Keratinocyte (primary cell): Measurements from ENCODE around the gene ACP7. TPM values are rescaled to one million over a fixed set of nuclear protein-coding genes. Genes with fewer than 3 reads are reported as not detected.

ENCODE experiments used
- DNase-seq: peaks from one replicate; pipeline ENCODE4 v3.0.0-alpha.2; 2011; ENCODE audit warnings: low read depth, missing footprints, low spot score
- FAIRE-seq: peaks from 2 replicates; lab custom pipeline; 2011; peaks lifted over from hg19 to GRCh38; lab: Jason Lieb, UNC
- H2AFZ ChIP-seq: 2 replicates; pipeline ENCODE4 v1.6.0; 2012; ENCODE audit warnings: low read length, control low read depth, inconsistent platforms; ENCODE audit not compliant: control insufficient read depth
- H3K27ac ChIP-seq: 2 replicates; pipeline ENCODE4 v1.5.1; 2011; ENCODE audit warnings: low read length; ENCODE audit not compliant: control insufficient read depth, insufficient read depth
- H3K27me3 ChIP-seq: 3 replicates; pipeline ENCODE4 v1.6.0; 2011; ENCODE audit warnings: low read length; ENCODE audit not compliant: control insufficient read depth, insufficient read depth; ENCODE audit errors: extremely low read depth
- H3K36me3 ChIP-seq, 2 experiments: 2 replicates in 1 of 2; 3 replicates in 1 of 2; pipeline ENCODE4 v1.5.1; 2011; ENCODE audit warnings: low read length in 2 of 2, mild to moderate bottlenecking in 1 of 2; ENCODE audit not compliant: control insufficient read depth in 2 of 2, insufficient read depth in 2 of 2; ENCODE audit errors: extremely low read depth in 1 of 2
- H3K4me1 ChIP-seq: 3 replicates; pipeline ENCODE4 v1.5.1; 2011; ENCODE audit warnings: low read length; ENCODE audit not compliant: control insufficient read depth, insufficient read depth; ENCODE audit errors: extremely low read depth
- H3K4me2 ChIP-seq: 3 replicates; pipeline ENCODE4 v1.6.0; 2011; ENCODE audit warnings: low read depth, low read length; ENCODE audit not compliant: control insufficient read depth, insufficient read depth; ENCODE audit errors: extremely low read depth
- H3K4me3 ChIP-seq, 3 experiments: fragments of 200-600 bp in 1 of 3; sonication (generic) in 1 of 3; 2 replicates in 2 of 3; 3 replicates in 1 of 3; pipeline ENCODE4 v1.5.1; 2011 to 2016; ENCODE audit warnings: low read length in 3 of 3, mild to moderate bottlenecking in 3 of 3, control low read depth in 2 of 3, inconsistent platforms in 1 of 3, low read depth in 1 of 3, mixed read lengths in 1 of 3, mixed run types in 1 of 3, moderate library complexity in 1 of 3; ENCODE audit not compliant: control insufficient read depth in 2 of 3, insufficient read depth in 2 of 3; ENCODE audit errors: extremely low read depth in 1 of 3
- H3K79me2 ChIP-seq: 2 replicates; pipeline ENCODE4 v1.6.0; 2012; ENCODE audit warnings: low read length; ENCODE audit not compliant: control insufficient read depth, insufficient read depth
- H3K9ac ChIP-seq: 3 replicates; pipeline ENCODE4 v1.6.0; 2011; ENCODE audit warnings: low read length; ENCODE audit not compliant: control insufficient read depth, insufficient read depth; ENCODE audit errors: extremely low read depth
- H3K9me1 ChIP-seq: 3 replicates; pipeline ENCODE4 v1.6.0; 2011; ENCODE audit warnings: low read length; ENCODE audit not compliant: control insufficient read depth, insufficient read depth; ENCODE audit errors: extremely low read depth
- H3K9me3 ChIP-seq: 2 replicates; pipeline ENCODE4 v1.5.1; 2012; ENCODE audit warnings: low read depth, low read length; ENCODE audit not compliant: control insufficient read depth
- H4K20me1 ChIP-seq: 3 replicates; pipeline ENCODE4 v1.6.0; 2011; ENCODE audit warnings: low read length; ENCODE audit not compliant: control insufficient read depth, insufficient read depth; ENCODE audit errors: extremely low read depth
- EZH2 ChIP-seq: IDR thresholded peaks from one replicate; pipeline ENCODE4 v1.6.1; 2012; ENCODE audit warnings: inconsistent platforms, mild to moderate bottlenecking, low read length, moderate library complexity
- dilution Hi-C: fragments of 300-500 bp; cut with MboI; formaldehyde crosslinking; loops from one replicate; pipeline ENCODE4 v1.7.0; 2020; ENCODE audit warnings: low sequenced_read_pairs; ENCODE audit not compliant: extremely low pct_ligation_motif_present
- polyA plus RNA-seq, 5 experiments: library from polyadenylated mRNA; depleted of rRNA in 3 of 5; stranded (reverse) in 3 of 5; stranded (forward) in 1 of 5; unstranded in 1 of 5; fragments of >200 nt; gene quantifications; 1 replicate in 1 of 5; 2 replicates in 3 of 5; 3 replicates in 1 of 5; pipeline versions ENCODE4 v1.2.1 to v1.2.3, GENCODE V29; 2011 to 2012; ENCODE audit warnings: missing spikeins in 2 of 5, low read depth in 1 of 5, low replicate concordance in 1 of 5
- TF ChIP-seq, protein P1 (sequence below), 3 experiments: IDR thresholded peaks in 1 of 3; conservative IDR thresholded peaks in 1 of 3; optimal IDR thresholded peaks in 1 of 3; 2 replicates in 2 of 3; 3 replicates in 1 of 3; pipeline versions ENCODE3 to v1.5.1; 2011; ENCODE audit warnings: low read length in 3 of 3, mild to moderate bottlenecking in 3 of 3, moderate library complexity in 2 of 3, control low read depth in 1 of 3, inconsistent platforms in 1 of 3; ENCODE audit not compliant: insufficient read depth in 2 of 3; ENCODE audit errors: extremely low read depth in 1 of 3

Gene ACP7
- polyA plus RNA-seq, 1 donor (not counting 4 experiments of a cell fraction or from before 2014, with no cell fraction given) = 0.09 TPM

DNA sequence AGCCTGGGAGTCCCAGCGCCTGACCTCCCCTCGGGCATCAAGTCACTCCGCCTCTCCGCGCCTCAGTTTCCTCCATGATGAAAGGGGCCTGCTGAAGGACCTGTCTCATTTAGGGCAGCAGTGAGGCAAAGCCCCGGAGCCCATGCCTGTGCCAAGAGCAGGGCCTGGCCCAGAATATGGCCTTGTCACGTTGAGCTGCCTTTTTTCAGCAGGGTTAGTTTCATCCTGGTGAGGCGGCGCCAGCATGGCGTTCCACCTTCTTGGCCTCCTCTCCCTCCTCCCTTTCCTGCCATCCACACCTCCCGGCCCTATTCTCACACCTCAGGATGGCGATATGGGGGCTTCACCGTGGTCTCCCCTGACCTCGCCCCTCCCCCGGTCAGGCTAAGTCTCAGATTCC is 71.6 kb downstream of the ACP7 start:
- Histone ChIP-seq H3K36me3 (no peaks in the 10 kb centered on the region), H3K9me3 (no peaks in the 10 kb centered on the region), H3K4me1 (peaks cover 43% of the 10 kb centered on the region), H3K27me3 (no peaks in the 10 kb centered on the region), H3K9ac (no peak overlapping the region), H3K79me2 (peaks cover 60% of the 10 kb centered on the region), H2AFZ (no peak overlapping the region), H4K20me1 (peaks cover 2% of the 10 kb centered on the region), H3K9me1 (peaks cover 4% of the 10 kb centered on the region), H3K4me2 (peak overlapping the region; percentile 37), H3K4me3 (no peak overlapping the region), H3K27ac (no peak overlapping the region)
- DNase-seq (no peak), FAIRE-seq (no peak)
- dilution Hi-C loops = no loop called here
- TF ChIP-seq, protein P1, sequence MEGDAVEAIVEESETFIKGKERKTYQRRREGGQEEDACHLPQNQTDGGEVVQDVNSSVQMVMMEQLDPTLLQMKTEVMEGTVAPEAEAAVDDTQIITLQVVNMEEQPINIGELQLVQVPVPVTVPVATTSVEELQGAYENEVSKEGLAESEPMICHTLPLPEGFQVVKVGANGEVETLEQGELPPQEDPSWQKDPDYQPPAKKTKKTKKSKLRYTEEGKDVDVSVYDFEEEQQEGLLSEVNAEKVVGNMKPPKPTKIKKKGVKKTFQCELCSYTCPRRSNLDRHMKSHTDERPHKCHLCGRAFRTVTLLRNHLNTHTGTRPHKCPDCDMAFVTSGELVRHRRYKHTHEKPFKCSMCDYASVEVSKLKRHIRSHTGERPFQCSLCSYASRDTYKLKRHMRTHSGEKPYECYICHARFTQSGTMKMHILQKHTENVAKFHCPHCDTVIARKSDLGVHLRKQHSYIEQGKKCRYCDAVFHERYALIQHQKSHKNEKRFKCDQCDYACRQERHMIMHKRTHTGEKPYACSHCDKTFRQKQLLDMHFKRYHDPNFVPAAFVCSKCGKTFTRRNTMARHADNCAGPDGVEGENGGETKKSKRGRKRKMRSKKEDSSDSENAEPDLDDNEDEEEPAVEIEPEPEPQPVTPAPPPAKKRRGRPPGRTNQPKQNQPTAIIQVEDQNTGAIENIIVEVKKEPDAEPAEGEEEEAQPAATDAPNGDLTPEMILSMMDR (optimal IDR thresholded peaks at IDR 0.05 in 1 of 3, IDR thresholded peaks at IDR 0.05 in 1 of 3, conservative IDR thresholded peaks at IDR 0.05 in 1 of 3; ENCODE audit: extremely low read depth in 1 of 3, insufficient read depth in 2 of 3, low read length in 3 of 3) = no peak
- TF ChIP-seq EZH2 = no peak

DNA sequence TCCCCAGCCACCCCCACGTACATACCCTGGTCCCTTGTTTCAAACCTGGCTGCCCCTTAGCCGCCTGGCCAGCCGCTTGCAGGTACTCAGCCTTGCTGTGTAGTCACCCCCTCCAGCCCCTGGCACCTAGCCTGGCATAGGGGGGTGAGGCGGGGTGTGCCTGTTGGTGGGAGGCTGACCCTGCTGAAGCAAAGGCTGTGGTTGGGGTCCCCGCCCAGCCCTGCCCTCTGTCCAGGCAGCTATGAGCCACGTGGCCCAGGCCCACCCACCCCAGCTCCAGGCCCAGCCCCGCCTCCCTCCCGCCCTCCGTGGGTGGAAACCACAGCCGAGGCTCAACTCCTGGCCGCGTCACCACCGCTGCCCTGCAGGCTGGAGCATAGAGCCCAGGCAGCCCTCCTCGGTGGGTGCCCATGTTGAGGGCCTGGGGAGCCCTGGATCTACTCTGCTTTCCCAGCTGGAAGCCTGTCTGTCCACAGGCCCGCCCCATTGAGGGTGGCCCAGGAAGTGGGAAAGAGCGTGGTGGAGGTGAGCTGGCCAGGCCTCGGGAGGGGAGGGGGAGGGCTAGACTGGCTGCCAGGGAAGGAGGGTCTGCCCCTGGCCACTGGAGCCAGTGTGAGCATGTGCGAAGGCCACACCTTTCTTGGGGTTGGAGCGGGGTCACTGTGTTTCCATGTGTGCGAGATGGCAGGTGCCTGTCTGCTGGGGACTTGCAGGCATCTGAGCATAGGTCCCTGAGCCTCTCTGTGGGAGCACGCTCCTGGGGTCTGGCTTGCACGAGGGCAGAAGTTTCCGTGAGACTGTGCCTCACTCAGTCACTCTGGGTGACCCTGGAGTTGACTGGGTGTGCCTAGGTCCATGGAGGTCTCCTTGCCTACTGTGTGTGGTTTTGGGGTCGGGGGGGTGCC is 72.4 kb downstream of the ACP7 start:
- Histone ChIP-seq H3K9me1 (peaks cover 4% of the 10 kb centered on the region), H3K4me2 (peak overlapping the region; percentile 3), H2AFZ (no peak overlapping the region), H3K9me3 (no peaks in the 10 kb centered on the region), H3K4me3 (no peak overlapping the region), H3K27ac (no peak overlapping the region), H4K20me1 (peaks cover 3% of the 10 kb centered on the region), H3K4me1 (peaks cover 49% of the 10 kb centered on the region), H3K9ac (no peak overlapping the region), H3K27me3 (no peaks in the 10 kb centered on the region), H3K36me3 (no peaks in the 10 kb centered on the region), H3K79me2 (peaks cover 61% of the 10 kb centered on the region)
- DNase-seq (no peak), FAIRE-seq (no peak)
- dilution Hi-C loops = no loop called here
- TF ChIP-seq EZH2 = no peak
- TF ChIP-seq, protein P1 (optimal IDR thresholded peaks at IDR 0.05 in 1 of 3, IDR thresholded peaks at IDR 0.05 in 1 of 3, conservative IDR thresholded peaks at IDR 0.05 in 1 of 3; ENCODE audit: extremely low read depth in 1 of 3, insufficient read depth in 2 of 3, low read length in 3 of 3) = no peak
